ENCODE data around the gene FGF21. TPM values are rescaled to one million over a fixed set of nuclear protein-coding genes. Genes with fewer than 3 reads are reported as not detected.
A peak's percentile ranks its signal among the peaks of the same experiment; 100 is the strongest.

FGF21 gene
- polyA plus RNA-seq, 2 of the 4 experiments (the other 2 are of a cell fraction): 0.06 TPM; not detected in 1

GRCh38 chr19:48745208-48745995 is 9.9 kb upstream of the FGF21 start:
- peak; percentile 40 to 72; a peak in 4 of 6 replicates for ATAC-seq
- 58% methylated on average over 33 of the region's 33 CpGs for WGBS (ENCODE audit: missing lambda C conversion rate)
- peak; percentile 80 to 86 for DNase-seq (ENCODE audit: low read depth in 1 of 2, low spot score in 1 of 2)
- POLR2A ChIA-PET: no interaction called here
- Histone ChIP-seq H3K27ac (no peak overlapping the region), H3K9me3 (no peaks in the 10 kb centered on the region), H3K4me3 (no peak overlapping the region), H3K4me2 (no peak overlapping the region), H3K4me1 (peaks cover 4% of the 10 kb centered on the region; the same call in 1 of the 3 replicates)
- FAIRE-seq: no peak
- CTCF ChIA-PET: interaction anchor here (1.2 to 2.1 kb wide), 3 partner anchors 43 to 99 kb away, joined by 3 to 6 read pairs (median 6); partner anchors contain the start of gene CA11
- TF ChIP-seq MAZ (IDR thresholded peaks at IDR 0.05; ENCODE audit: borderline replicate concordance, low read depth, low read length) (no peak), CHD4 (IDR thresholded peaks at IDR 0.05; ENCODE audit: borderline replicate concordance) (no peak), HDAC2 (IDR thresholded peaks at IDR 0.05) (no peak), CHD2 (IDR thresholded peaks at IDR 0.05; ENCODE audit: low read length, partially characterized antibody) (no peak), ZNF302 (CRISPR knock-in tag; IDR thresholded peaks at IDR 0.05) (no peak), JUN (IDR thresholded peaks at IDR 0.05) (no peak), EP300 (IDR thresholded peaks at IDR 0.05) (no peak), HOXB5 (CRISPR knock-in tag; IDR thresholded peaks at IDR 0.05) (no peak), CBX2 (IDR thresholded peaks at IDR 0.05; ENCODE audit: borderline replicate concordance, low read depth) (no peak), POLR2A (IDR thresholded peaks at IDR 0.05; ENCODE audit: low read length) (no peak; the same call in 1 of the 2 replicates), ELK1 (IDR thresholded peaks at IDR 0.05; ENCODE audit: low read depth, low read length) (no peak), RFX5 (IDR thresholded peaks at IDR 0.05) (no peak), PHF8 (IDR thresholded peaks at IDR 0.05; ENCODE audit: borderline replicate concordance, low read depth) (no peak), RNF2 (IDR thresholded peaks at IDR 0.05; ENCODE audit: borderline replicate concordance, low read depth) (no peak), MAFK (IDR thresholded peaks at IDR 0.05; ENCODE audit: partially characterized antibody) (no peak), ZFP36 (IDR thresholded peaks at IDR 0.05; ENCODE audit: borderline replicate concordance, partially characterized antibody) (no peak)
- TF ChIP-seq, protein P1, sequence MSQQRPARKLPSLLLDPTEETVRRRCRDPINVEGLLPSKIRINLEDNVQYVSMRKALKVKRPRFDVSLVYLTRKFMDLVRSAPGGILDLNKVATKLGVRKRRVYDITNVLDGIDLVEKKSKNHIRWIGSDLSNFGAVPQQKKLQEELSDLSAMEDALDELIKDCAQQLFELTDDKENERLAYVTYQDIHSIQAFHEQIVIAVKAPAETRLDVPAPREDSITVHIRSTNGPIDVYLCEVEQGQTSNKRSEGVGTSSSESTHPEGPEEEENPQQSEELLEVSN (IDR thresholded peaks at IDR 0.05; ENCODE audit: borderline replicate concordance, low read depth): no peak
- TF ChIP-seq, protein P2, sequence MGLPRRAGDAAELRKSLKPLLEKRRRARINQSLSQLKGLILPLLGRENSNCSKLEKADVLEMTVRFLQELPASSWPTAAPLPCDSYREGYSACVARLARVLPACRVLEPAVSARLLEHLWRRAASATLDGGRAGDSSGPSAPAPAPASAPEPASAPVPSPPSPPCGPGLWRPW (IDR thresholded peaks at IDR 0.05): no peak
- TF ChIP-seq, protein P3, sequence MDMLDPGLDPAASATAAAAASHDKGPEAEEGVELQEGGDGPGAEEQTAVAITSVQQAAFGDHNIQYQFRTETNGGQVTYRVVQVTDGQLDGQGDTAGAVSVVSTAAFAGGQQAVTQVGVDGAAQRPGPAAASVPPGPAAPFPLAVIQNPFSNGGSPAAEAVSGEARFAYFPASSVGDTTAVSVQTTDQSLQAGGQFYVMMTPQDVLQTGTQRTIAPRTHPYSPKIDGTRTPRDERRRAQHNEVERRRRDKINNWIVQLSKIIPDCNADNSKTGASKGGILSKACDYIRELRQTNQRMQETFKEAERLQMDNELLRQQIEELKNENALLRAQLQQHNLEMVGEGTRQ (IDR thresholded peaks at IDR 0.05): no peak
- TF ChIP-seq, protein P4, sequence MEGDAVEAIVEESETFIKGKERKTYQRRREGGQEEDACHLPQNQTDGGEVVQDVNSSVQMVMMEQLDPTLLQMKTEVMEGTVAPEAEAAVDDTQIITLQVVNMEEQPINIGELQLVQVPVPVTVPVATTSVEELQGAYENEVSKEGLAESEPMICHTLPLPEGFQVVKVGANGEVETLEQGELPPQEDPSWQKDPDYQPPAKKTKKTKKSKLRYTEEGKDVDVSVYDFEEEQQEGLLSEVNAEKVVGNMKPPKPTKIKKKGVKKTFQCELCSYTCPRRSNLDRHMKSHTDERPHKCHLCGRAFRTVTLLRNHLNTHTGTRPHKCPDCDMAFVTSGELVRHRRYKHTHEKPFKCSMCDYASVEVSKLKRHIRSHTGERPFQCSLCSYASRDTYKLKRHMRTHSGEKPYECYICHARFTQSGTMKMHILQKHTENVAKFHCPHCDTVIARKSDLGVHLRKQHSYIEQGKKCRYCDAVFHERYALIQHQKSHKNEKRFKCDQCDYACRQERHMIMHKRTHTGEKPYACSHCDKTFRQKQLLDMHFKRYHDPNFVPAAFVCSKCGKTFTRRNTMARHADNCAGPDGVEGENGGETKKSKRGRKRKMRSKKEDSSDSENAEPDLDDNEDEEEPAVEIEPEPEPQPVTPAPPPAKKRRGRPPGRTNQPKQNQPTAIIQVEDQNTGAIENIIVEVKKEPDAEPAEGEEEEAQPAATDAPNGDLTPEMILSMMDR (IDR thresholded peaks at IDR 0.05): no peak

- no peak for DNase-seq (ENCODE audit: low read depth in 1 of 2, low spot score in 1 of 2)
- H3K27ac ChIP-seq: peak overlapping the region in 1 of 2 experiments; percentile 89; a peak in 2 of 6 replicates
- no peak for FAIRE-seq
- ATAC-seq: no peak
- POLR2A ChIA-PET: no interaction called here
- H3K4me3 ChIP-seq: no peak overlapping the region; the same call in 2 of the 3 replicates
- no peaks in the 10 kb centered on the region for H3K9me3 ChIP-seq
- CTCF ChIA-PET: interaction anchor here (1.1 to 1.5 kb wide), 6 partner anchors 7 to 100 kb away, joined by 3 to 6 read pairs (median 4); partner anchors contain the start of genes CA11 and HSD17B14
- peaks cover 4% of the 10 kb centered on the region; the same call in 1 of the 3 replicates for H3K4me1 ChIP-seq
- WGBS (ENCODE audit: missing lambda C conversion rate): 87% methylated on average over 8 of the region's 8 CpGs
- peak overlapping the region; percentile 96; the same call in 2 of the 3 replicates for H3K4me2 ChIP-seq
- TF ChIP-seq HDAC2 (IDR thresholded peaks at IDR 0.05) (no peak), MAZ (IDR thresholded peaks at IDR 0.05; ENCODE audit: borderline replicate concordance, low read depth, low read length) (no peak), GATA3 (IDR thresholded peaks at IDR 0.05; ENCODE audit: borderline replicate concordance) (no peak), RARB (CRISPR knock-in tag; IDR thresholded peaks at IDR 0.05) (no peak), ZFP36 (IDR thresholded peaks at IDR 0.05; ENCODE audit: borderline replicate concordance, partially characterized antibody) (no peak), SMC3 (IDR thresholded peaks at IDR 0.05) (no peak), RAD21 (conservative IDR thresholded peaks at IDR 0.05 in 1 of 2, IDR thresholded peaks at IDR 0.05 in 1 of 2) (no peak), MYC (IDR thresholded peaks at IDR 0.05; ENCODE audit: borderline replicate concordance, low read length) (no peak), KDM5A (IDR thresholded peaks at IDR 0.05) (no peak), NR3C1 (IDR thresholded peaks at IDR 0.05) (no peak), EP300 (IDR thresholded peaks at IDR 0.05) (no peak), ZSCAN20 (CRISPR knock-in tag; IDR thresholded peaks at IDR 0.05) (no peak), RFX5 (IDR thresholded peaks at IDR 0.05) (no peak), CBX2 (IDR thresholded peaks at IDR 0.05; ENCODE audit: borderline replicate concordance, low read depth) (no peak), KDM1A (IDR thresholded peaks at IDR 0.05; ENCODE audit: low read depth) (no peak), BHLHE40 (IDR thresholded peaks at IDR 0.05; ENCODE audit: low read depth, low read length) (no peak), JUN (IDR thresholded peaks at IDR 0.05) (no peak)
- TF ChIP-seq, protein P5, sequence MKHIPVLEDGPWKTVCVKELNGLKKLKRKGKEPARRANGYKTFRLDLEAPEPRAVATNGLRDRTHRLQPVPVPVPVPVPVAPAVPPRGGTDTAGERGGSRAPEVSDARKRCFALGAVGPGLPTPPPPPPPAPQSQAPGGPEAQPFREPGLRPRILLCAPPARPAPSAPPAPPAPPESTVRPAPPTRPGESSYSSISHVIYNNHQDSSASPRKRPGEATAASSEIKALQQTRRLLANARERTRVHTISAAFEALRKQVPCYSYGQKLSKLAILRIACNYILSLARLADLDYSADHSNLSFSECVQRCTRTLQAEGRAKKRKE (CRISPR knock-in tag; IDR thresholded peaks at IDR 0.05; ENCODE audit: low read depth): no peak
Observed at GRCh38 chr19:48746110-48746509, 9.2 kb upstream of the FGF21 start.

All from A549 (cell line).